Measurements from ENCODE around the gene ANKRD10.

DNA sequence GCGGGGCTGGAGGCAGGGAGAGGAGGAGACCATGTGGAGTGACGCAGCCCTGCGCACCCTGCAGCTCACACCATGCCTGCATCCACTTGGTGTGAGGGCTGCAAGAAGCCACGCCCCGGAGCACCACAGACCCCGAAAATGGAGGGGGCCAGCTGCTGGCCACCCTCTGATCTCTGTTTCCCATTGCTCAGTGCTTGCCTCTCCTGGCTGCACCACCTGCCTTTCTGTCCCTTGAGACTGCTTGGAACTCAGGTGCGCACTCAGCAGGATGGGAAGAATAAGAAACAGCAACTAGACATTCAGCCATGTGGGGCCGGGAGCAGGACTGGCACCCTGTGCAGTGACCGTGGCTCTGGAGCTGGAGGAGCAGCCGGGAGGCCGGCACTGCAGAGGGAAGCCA, 64.0 kb downstream of the ANKRD10 start:
- TF ChIP-seq, protein P1, sequence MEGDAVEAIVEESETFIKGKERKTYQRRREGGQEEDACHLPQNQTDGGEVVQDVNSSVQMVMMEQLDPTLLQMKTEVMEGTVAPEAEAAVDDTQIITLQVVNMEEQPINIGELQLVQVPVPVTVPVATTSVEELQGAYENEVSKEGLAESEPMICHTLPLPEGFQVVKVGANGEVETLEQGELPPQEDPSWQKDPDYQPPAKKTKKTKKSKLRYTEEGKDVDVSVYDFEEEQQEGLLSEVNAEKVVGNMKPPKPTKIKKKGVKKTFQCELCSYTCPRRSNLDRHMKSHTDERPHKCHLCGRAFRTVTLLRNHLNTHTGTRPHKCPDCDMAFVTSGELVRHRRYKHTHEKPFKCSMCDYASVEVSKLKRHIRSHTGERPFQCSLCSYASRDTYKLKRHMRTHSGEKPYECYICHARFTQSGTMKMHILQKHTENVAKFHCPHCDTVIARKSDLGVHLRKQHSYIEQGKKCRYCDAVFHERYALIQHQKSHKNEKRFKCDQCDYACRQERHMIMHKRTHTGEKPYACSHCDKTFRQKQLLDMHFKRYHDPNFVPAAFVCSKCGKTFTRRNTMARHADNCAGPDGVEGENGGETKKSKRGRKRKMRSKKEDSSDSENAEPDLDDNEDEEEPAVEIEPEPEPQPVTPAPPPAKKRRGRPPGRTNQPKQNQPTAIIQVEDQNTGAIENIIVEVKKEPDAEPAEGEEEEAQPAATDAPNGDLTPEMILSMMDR (IDR thresholded peaks at IDR 0.05): no peak
- TF ChIP-seq POLR2A (IDR thresholded peaks at IDR 0.05) (no peak), EP300 (IDR thresholded peaks at IDR 0.05) (no peak)
